HepG2 (cell line): ENCODE results near the gene KRTAP12-3. TPM values are rescaled to one million over a fixed set of nuclear protein-coding genes. Genes with fewer than 3 reads are reported as not detected.

ENCODE experiments used
- ATF6 ChIP-seq: sonication (generic); formaldehyde crosslinking; conservative IDR thresholded peaks from 2 replicates; pipeline ENCODE4 v1.4.0; 2020; ENCODE audit warnings: missing genetic modification reagents
- CBX1 ChIP-seq: IDR thresholded peaks from one replicate; pipeline ENCODE4 v1.6.1; 2016; ENCODE audit warnings: antibody characterized with exemption, low read depth
- CBX2 ChIP-seq, 2 experiments: fragments of 200-600 bp in 1 of 2; sonication (generic); formaldehyde crosslinking in 1 of 2; IDR thresholded peaks; 2 replicates each; pipeline versions ENCODE4 v1.7.0 to v1.8.1; 2018 to 2022; ENCODE audit warnings: low read depth in 2 of 2, low read length in 1 of 2, mild to moderate bottlenecking in 1 of 2, missing genetic modification reagents in 1 of 2
- MIER3 ChIP-seq: IDR thresholded peaks from 2 replicates; pipeline ENCODE4 v1.6.1; 2016; ENCODE audit warnings: missing compliant biosample characterization, borderline replicate concordance
- NFATC3 ChIP-seq: sonication (generic); formaldehyde crosslinking; IDR thresholded peaks from 2 replicates; pipeline ENCODE4 v1.5.1; 2020; ENCODE audit warnings: mild to moderate bottlenecking, missing genetic modification reagents
- RARG ChIP-seq: sonication (generic); formaldehyde crosslinking; IDR thresholded peaks from 2 replicates; pipeline ENCODE4 v1.4.0; 2020; ENCODE audit warnings: low read depth, mild to moderate bottlenecking, missing genetic modification reagents
- THAP8 ChIP-seq: sonication (generic); formaldehyde crosslinking; IDR thresholded peaks from 2 replicates; pipeline ENCODE4 v1.5.1; 2020; ENCODE audit warnings: missing genetic modification reagents, mild to moderate bottlenecking, borderline replicate concordance
- TMF1 ChIP-seq: sonication (generic); formaldehyde crosslinking; IDR thresholded peaks from 2 replicates; pipeline ENCODE4 v1.8.1; 2022; ENCODE audit warnings: low read depth, missing genetic modification reagents
- TSC22D2 ChIP-seq: sonication (generic); formaldehyde crosslinking; IDR thresholded peaks from 2 replicates; pipeline ENCODE4 v1.5.1; 2020; ENCODE audit warnings: missing genetic modification reagents, mild to moderate bottlenecking, borderline replicate concordance
- ZFP36 ChIP-seq: fragments of 150-350 bp; IDR thresholded peaks from 2 replicates; pipeline ENCODE4 v1.6.1; 2018; ENCODE audit warnings: borderline replicate concordance, low read length, low read depth; ENCODE audit not compliant: partially characterized antibody
- ZNF275 ChIP-seq: sonication (generic); formaldehyde crosslinking; IDR thresholded peaks from 2 replicates; pipeline ENCODE4 v1.8.0; 2022; ENCODE audit warnings: missing genetic modification reagents, mild to moderate bottlenecking, inconsistent platforms, borderline replicate concordance
- ZNF414 ChIP-seq: sonication (generic); formaldehyde crosslinking; IDR thresholded peaks from 2 replicates; pipeline ENCODE4 v1.5.0; 2020; ENCODE audit warnings: missing genetic modification reagents
- ZNF597 ChIP-seq: sonication (generic); formaldehyde crosslinking; IDR thresholded peaks from 2 replicates; pipeline ENCODE4 v1.5.0; 2020; ENCODE audit warnings: missing genetic modification reagents
- ZNF629 ChIP-seq: sonication (generic); formaldehyde crosslinking; conservative IDR thresholded peaks from 2 replicates; pipeline ENCODE4 v1.5.0; 2020; ENCODE audit warnings: missing genetic modification reagents
- ZNF850 ChIP-seq: sonication (generic); formaldehyde crosslinking; conservative IDR thresholded peaks from 2 replicates; pipeline ENCODE4 v1.9.0; 2021; ENCODE audit warnings: mild to moderate bottlenecking, missing genetic modification reagents
- polyA plus RNA-seq, 8 experiments: library from polyadenylated mRNA; depleted of rRNA in 3 of 8; stranded (reverse) in 7 of 8; unstranded in 1 of 8; fragments of >200 nt; fragmentation: Illumina TruSeq in 4 of 8; extraction: Trizol in 4 of 8; gene quantifications; 2 replicates each; pipeline versions ENCODE4 v1.2.1 to v1.2.3, GENCODE V29; 2011 to 2016; ENCODE audit warnings: low read depth in 4 of 8, missing spikeins in 1 of 8, mixed read lengths in 1 of 8; ENCODE audit not compliant: insufficient read depth in 1 of 8
- total RNA-seq, 5 experiments: library from RNA; depleted of rRNA; stranded (reverse); fragments of >200 nt; fragmentation: Illumina TruSeq; extraction: Trizol; gene quantifications; 2 replicates each; pipeline ENCODE4 v1.2.3, GENCODE V29; 2016; ENCODE audit warnings: low read depth in 1 of 5
- TF ChIP-seq, protein P1 (sequence below): sonication (generic); formaldehyde crosslinking; IDR thresholded peaks from 2 replicates; pipeline ENCODE4 v1.5.1; 2020; ENCODE audit warnings: missing genetic modification reagents, mild to moderate bottlenecking, borderline replicate concordance

The KRTAP12-3 gene
- total and polyA plus RNA-seq, 2 of the 13 experiments (the other 11 are each of a cell fraction or from before 2014, with no cell fraction given) = not detected

DNA sequence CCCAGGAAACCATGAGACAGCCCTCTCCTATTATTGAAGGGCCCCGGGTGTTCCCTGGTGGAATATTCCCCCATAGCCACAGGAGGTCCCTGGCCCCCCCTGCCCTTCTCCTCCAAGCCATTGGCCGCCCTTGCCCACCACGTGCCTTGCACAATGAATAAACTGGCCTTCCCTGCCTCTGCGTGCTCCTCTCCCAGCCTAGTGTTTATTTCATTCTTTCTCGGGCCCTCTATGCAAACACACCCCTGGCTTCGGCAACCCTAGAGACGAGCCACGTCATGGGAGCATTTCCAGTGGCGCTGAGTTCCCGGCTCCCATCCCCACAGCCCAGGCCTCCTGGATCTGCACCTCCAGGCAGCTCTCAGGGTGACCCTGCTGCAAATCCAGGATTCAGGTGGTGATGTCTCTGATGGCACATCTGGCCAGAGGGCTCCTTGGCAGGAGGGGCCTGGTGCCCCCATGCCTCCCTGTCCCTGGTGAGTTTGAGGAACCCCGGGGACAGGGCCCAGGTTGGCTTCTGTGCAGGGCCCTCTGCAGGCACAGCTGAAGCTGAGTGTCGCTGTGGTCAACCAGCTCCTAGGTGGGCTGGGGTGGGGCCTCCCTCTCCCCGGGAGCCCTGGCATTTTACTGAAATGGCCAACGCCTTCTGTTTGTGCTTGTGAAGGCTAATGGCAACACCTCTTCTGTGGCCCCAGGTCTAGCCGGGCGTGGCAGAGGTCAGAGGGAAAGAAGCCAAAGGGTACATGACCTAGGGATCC is 45.4 kb downstream of the KRTAP12-3 start (continued):
- TF ChIP-seq, protein P1, sequence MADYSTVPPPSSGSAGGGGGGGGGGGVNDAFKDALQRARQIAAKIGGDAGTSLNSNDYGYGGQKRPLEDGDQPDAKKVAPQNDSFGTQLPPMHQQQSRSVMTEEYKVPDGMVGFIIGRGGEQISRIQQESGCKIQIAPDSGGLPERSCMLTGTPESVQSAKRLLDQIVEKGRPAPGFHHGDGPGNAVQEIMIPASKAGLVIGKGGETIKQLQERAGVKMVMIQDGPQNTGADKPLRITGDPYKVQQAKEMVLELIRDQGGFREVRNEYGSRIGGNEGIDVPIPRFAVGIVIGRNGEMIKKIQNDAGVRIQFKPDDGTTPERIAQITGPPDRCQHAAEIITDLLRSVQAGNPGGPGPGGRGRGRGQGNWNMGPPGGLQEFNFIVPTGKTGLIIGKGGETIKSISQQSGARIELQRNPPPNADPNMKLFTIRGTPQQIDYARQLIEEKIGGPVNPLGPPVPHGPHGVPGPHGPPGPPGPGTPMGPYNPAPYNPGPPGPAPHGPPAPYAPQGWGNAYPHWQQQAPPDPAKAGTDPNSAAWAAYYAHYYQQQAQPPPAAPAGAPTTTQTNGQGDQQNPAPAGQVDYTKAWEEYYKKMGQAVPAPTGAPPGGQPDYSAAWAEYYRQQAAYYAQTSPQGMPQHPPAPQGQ (CRISPR knock-in tag) = no peak
- TF ChIP-seq TSC22D2 (no peak), CBX1 (no peak), ZNF414 (CRISPR knock-in tag) (no peak; the same call in 1 of the 2 replicates), ZNF850 (CRISPR knock-in tag) (no peak), TMF1 (CRISPR knock-in tag) (no peak), ZNF629 (no peak), THAP8 (no peak), CBX2 (IDR thresholded peaks at IDR 0.05; ENCODE audit: low read depth, low read length) (no peak), CBX2 (CRISPR knock-in tag; IDR thresholded peaks at IDR 0.05; ENCODE audit: low read depth) (no peak), MIER3 (CRISPR knock-in tag) (peak; percentile 73; the same call in 1 of the 2 replicates), ZNF597 (CRISPR knock-in tag) (no peak), NFATC3 (no peak), ZFP36 (no peak), ATF6 (CRISPR knock-in tag) (no peak), RARG (CRISPR knock-in tag) (no peak), ZNF275 (no peak)
